ENCODE results near the gene LIN7A.

The LIN7A gene

DNA sequence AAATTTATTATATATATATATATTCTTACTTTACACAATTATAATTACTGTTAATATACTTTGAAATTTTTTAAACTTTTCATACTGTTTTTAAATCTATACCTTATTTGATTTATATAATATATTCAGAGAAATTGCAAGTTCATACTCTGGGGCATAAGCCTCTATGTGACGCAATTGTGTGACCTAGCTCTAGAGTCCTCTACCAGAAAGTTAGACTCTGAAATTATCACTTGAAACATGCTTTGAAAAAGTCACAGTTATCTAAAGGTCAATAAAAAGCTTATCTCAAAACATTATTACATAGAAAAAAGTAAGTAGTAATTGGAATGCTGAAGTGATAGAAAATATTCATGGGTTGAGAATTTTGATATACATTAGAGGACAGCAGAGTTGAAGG is 93.8 kb downstream of the LIN7A start:
- TF ChIP-seq CTCF (IDR thresholded peaks at IDR 0.05; ENCODE audit: low read depth, low read length, missing control alignments) = no peak
- H3K4me3 ChIP-seq (replicated peaks; ENCODE audit: low read depth, low read length) = no peak overlapping the region
- no peak for DNase-seq (ENCODE audit: extremely low read depth, low read depth)

- no peak overlapping the region for H3K4me3 ChIP-seq (replicated peaks; ENCODE audit: low read depth, low read length)
- TF ChIP-seq CTCF (IDR thresholded peaks at IDR 0.05; ENCODE audit: low read depth, low read length, missing control alignments) = no peak
- no peak for DNase-seq (ENCODE audit: extremely low read depth, low read depth)
Measured at GRCh38 chr12:80838708-80839107, 99.0 kb downstream of the LIN7A start.

- no peak for DNase-seq (ENCODE audit: extremely low read depth, low read depth)
- TF ChIP-seq CTCF (IDR thresholded peaks at IDR 0.05; ENCODE audit: low read depth, low read length, missing control alignments) = no peak
- no peak overlapping the region for H3K4me3 ChIP-seq (replicated peaks; ENCODE audit: low read depth, low read length)
Measured at GRCh38 chr12:80838024-80838658, 99.6 kb downstream of the LIN7A start.

DNA sequence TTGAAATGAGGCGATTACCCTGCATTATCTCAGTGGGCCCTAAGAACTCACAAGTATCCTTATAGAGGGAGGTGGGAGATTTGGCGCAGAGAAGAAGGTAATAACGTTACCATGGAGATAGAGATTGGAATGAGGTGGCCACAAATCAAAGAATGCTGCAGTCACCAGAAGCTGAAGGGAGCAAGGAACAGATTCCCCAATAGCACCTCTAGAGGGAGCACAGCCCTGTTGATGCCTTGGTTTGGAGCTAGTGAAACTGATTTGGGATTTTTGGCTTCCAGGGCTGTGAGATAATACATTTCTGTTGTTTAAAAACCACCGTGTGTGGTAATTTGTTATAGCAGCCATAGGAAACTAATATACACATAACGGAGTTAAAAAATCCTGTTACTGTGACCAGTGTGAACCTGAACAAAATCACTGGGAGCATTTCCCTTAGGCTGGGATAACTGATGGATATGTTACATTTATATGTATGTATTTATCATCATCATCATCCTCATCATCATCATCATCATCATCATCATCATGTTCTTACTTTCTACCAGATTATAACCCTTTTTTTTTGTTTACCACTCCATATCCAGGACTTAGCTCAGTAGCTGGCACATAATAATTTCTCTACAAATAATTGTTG is 100.3 kb downstream of the LIN7A start:
- no peak overlapping the region for H3K4me3 ChIP-seq (replicated peaks; ENCODE audit: low read depth, low read length)
- TF ChIP-seq CTCF (IDR thresholded peaks at IDR 0.05; ENCODE audit: low read depth, low read length, missing control alignments) = peak; percentile 90
- peak; percentile 74 for DNase-seq (ENCODE audit: extremely low read depth, low read depth)

DNA sequence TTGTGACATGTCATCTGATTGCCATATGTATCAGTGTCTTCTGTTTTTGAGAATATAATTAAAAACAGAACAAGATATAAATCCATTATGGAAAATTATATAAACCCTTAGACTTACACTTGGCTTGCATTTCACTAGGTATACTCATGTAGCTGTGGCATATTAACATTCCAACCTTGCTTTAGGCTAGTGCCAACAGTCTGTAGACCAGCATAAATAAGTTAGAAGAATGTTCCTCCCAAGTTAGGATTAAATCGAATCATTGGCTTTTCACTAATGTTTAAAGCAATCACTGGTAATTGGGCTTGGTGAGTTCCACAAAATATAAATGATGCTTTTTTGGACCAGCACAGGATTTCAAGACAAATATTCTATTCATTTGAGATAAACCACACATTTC is 103.0 kb downstream of the LIN7A start:
- TF ChIP-seq CTCF (IDR thresholded peaks at IDR 0.05; ENCODE audit: low read depth, low read length, missing control alignments) = no peak
- no peak overlapping the region for H3K4me3 ChIP-seq (replicated peaks; ENCODE audit: low read depth, low read length)
- DNase-seq (ENCODE audit: extremely low read depth, low read depth) = no peak

DNA sequence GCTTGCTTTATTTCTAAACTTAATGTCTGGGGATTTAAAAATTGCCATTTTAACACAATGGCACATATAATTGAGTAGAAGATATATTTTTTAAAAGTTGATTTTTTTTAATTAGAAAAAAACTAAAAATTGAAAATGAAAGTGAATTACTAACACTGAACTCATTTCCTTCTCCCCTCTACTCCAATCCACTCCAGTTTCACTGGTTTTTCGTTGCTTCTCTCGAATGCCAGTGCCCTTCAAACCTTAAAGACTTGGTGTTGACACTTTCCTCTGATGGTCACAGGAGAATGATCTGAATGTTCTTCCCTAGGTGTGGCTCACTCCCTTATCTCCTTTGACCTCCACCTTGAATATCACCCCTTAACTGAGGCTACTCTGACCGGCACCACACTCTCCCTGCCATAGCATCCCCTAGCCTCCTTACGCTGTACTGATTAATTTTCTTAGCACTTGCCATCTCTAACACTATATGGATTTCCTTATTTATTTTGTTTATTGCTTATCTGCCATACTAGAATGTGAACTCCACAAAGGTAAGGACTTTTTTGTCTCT is 107.1 kb downstream of the LIN7A start:
- TF ChIP-seq CTCF (IDR thresholded peaks at IDR 0.05; ENCODE audit: low read depth, low read length, missing control alignments) = no peak
- no peak overlapping the region for H3K4me3 ChIP-seq (replicated peaks; ENCODE audit: low read depth, low read length)
- no peak for DNase-seq (ENCODE audit: extremely low read depth, low read depth)

Measured in HFF-Myc (cell line).